Stimulated activated CD8-positive, alpha-beta memory T cell treated with anti-CD3 and anti-CD28 coated beads, Interleukin-2, amount 100 ng/mL, for 48 hours (primary cell): ENCODE results near the gene TANC1.
"Not testable (repeated sequence)": the region's sequence is repeated elsewhere in the genome, so short reads cannot be mapped to it uniquely, and the experiment has no call there.

ENCODE experiments used
- DNase-seq, 2 donors: peaks; one replicate each; pipeline ENCODE4 v3.0.0-alpha.2; 2020; ENCODE audit warnings: low read depth in 2 of 2

TANC1 gene

GRCh38 chr2:159029936-159030335 lies 61.5 kb downstream of the TANC1 start:
- no peak for DNase-seq

- DNase-seq = no peak
Measured at GRCh38 chr2:159030674-159031380, 62.4 kb downstream of the TANC1 start.

DNA sequence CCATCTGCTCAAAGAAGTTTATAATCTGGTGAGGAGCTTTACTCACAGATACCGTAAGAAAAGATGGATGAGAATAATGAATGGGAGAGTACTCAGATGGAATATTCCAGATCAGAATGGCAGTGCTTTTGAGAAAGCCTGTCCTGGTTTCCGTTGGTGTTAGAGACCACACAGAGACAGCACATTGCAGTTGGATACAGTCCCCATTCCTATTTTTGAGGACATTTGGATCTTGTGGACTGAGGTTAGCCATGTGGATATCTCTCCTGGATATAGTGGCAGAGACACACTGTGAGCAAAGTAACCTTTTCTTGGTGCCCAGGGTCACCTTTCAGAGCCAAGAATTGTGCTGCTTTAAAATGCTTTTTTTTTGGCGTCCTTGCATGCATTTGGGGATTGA lies 63.7 kb downstream of the TANC1 start:
- DNase-seq = no peak

DNA sequence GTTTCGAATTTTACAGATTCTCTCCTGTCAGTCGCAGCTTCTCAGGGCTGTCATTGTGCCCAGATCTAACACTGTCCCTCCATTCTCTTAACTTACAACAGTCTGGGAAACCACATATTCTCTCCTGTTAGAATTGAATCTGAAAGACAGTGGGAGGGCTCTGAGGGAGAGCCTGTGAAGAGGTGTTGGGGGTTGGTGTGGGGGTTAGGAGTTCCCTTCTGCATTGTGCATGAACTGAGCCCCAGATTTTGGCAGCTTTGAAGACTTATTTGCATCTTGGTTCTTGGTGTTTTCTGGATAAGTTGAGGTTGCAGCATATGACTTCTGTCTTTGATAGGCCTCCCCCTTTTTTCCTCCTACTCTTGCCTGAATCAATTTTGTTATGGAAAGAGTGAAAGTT lies 64.1 kb downstream of the TANC1 start:
- DNase-seq = no peak

- DNase-seq = no peak
Measured at GRCh38 chr2:159034713-159035112, 66.3 kb downstream of the TANC1 start.

GRCh38 chr2:159035790-159036411 lies 67.5 kb downstream of the TANC1 start:
- no peak for DNase-seq

GRCh38 chr2:159036461-159036860 lies 68.0 kb downstream of the TANC1 start:
- not testable (repeated sequence) for DNase-seq

DNA sequence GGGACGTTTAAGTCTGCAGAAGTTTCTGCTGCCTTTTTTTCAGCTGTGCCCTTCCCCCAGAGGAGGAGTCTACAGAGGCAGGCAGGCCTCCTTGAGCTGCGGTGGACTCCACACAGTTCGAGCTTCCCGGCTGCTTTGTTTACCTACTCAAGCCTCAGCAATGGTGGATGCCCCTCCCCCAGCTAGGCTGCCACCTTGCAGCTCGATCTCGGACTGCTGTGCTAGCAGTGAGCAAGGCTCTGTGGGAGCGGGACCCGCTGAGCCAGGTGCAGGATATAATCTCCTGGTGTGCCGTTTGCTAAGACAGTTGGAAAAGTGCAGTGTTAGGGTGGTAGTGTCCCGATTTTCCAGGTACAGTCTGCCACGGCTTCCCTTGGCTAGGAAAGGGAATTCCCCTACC lies 72.9 kb downstream of the TANC1 start:
- DNase-seq = not testable (repeated sequence)

DNA sequence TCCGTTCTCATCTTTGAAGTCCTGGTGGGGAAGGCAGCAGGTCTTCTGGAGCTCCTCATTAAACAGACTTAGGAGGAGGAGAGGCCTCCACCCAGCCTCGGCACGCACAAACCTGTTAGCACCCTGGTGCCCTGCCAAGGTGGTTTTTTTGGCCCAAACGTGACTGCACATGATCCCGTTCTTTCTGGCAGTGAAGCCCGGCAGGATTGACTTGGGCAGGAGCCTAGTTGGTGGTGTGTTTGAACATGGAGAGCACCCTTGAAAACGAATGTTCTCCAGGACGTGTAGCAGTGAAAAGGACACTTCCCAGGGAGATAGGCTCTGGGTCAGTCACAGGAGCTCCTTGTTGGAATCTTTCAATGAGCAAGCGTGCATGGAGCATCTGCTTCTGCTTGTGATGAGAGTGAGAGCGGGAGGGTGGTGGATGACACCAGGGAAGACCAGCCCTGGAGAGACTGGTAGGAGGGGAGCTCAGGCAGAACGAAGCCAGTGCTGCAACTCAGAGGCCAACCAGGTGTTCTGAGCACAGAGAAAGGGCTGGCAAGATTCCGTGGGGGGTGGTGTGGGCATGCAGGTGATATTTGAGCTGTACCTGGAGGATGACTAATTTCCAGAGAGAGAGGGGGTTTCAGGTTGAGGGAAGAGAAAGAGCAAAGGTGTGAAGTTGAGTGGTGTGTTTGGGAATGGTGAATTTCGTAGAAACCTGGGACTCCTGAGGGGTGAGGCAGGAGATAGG lies 73.8 kb downstream of the TANC1 start:
- no peak for DNase-seq

DNA sequence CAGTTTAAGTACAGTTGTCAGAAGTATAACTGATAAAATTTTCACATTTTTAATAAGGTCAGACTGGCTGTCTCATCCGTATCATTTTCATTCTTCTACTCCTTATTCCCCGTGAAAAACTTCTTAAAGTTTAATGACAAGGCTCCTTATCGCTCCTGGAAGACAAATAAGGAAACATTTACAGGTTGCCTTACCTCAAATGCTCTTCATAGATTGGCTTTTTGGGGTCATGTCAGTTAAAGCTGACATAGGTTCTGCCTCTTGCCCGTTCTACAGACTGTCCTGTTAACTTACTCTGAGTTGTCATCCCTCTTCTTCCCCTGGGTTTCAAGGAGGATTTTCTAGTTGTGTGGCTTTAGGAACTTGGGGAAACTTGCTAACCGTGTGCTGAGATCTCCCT lies 75.3 kb downstream of the TANC1 start:
- DNase-seq = no peak

DNA sequence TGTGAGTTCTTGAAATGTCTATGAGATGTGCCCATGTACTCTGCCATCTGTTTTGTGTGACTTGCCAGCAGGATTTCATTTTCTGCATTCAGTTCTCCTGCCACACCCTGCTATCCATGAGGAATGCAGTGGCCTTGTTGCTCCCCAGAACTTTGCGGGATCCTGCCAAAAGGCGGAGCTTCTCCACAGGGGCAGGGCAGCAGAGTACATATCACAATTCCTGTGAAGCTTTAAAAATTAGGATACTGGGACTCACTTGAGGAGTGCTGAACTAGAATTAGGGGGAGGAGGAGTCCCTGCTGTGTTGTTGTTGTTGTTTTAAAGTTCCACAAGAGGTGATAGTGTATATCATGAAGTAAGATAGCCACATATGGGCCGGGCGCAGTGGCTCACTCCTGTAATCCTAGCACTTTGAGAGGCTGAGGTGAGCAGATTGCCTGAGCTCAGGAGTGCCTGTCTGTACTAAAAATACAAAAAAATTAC lies 76.4 kb downstream of the TANC1 start:
- DNase-seq = no peak

DNA sequence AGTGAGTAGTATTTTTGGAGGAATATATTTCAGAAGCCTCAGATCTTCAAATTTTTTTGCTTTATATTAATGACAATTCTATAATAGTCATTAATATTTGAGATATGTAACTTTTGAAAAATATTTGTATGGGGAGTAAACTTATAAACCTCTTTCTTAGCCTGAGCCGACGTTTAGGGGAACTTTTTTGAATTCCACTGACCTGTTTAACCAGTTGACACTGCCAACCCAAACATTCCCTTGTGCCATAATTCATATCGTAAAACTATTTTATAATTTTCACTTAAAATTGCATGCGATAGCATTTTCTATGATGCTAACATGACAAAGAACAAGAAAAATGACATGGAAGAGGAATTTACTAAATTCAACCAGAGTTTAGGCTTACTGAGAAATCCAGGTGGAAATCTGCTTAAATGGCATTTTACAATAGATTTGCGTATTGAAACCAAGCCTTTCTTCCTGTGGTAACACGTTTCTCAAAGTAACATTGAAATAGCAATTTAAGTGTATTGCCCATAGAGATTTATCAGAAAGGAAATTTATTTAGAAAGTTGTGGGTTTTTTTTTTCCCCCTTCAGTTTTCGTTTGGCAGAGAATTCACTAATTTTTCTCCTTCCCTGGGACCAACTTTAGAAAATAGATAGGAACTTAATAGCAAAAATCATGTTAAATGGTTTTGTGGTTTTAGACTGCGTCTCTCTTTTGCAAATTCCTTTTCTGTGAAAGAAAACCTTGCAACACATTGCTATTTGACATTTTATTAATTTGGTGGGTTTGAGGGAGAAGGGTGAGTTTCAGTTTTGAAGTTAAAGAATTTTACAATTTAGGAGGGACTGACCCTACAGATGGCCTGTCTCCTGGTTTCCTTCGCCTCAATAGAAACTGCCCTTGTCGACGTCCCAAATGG lies 77.4 kb downstream of the TANC1 start:
- DNase-seq = no peak

DNA sequence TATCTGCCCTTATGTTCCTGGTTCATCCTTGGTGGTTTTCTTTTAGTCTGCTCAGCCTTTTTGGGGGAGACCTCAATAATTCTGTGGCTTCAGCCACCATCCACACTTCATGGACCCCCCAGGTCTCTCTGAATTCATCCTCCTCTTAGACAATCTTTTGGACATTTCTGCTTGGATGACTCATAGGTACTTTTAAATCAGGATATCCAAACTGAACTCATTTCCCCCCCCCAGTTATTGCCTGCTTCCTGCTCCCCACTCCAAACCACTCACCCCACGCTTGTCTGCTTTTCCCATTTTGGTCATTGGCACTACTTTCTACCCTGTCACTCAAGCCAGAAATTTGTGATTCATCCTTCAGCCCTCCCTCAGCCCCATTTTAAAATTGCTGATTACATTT lies 78.5 kb downstream of the TANC1 start:
- no peak for DNase-seq

- DNase-seq = no peak
Measured at GRCh38 chr2:159050426-159050825, 82.0 kb downstream of the TANC1 start.

GRCh38 chr2:159051133-159051532 lies 82.7 kb downstream of the TANC1 start:
- DNase-seq = no peak

GRCh38 chr2:159051661-159052060 lies 83.2 kb downstream of the TANC1 start:
- no peak for DNase-seq

GRCh38 chr2:159052157-159052601 lies 83.7 kb downstream of the TANC1 start:
- DNase-seq = no peak

DNA sequence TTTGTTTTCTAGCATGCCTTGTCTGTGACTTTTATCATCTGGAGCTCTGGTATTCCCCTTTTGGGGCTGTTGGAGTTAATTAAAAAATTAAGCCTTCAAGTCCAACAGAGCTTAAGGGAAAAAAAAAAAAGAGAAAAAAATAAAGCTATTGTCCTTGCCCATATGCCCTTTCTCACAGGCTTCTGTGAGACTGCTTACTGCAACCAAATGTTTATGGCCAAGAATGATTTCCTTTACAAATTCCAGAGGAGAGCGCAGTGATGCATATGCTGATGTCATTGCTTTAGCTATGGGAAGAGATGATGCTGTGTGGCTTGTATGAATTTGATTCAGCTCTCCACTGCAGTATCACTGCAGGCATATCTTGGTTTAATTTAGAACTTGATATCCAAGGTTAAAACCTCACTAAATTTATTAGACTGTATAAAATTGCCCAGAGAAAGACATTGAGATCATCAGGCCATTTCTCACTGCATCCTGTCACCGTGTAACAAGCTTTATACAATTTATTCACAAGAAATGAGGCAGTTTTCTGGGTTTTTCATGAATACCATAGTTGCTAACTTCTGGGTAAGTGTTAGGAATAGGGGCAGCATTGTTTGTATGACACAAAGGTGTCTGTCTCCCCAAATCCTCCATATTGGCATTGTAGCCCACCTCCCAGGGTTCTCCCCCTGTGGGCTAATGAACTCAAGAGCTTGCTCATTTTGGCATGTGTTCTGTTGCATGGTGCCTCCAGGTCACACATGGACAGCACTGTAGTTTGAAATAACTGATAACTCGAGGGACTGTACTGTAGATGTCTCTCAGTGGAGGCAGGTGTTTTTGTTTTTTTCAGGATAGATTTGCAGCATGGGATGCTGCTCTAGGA lies 85.0 kb downstream of the TANC1 start:
- no peak for DNase-seq

DNA sequence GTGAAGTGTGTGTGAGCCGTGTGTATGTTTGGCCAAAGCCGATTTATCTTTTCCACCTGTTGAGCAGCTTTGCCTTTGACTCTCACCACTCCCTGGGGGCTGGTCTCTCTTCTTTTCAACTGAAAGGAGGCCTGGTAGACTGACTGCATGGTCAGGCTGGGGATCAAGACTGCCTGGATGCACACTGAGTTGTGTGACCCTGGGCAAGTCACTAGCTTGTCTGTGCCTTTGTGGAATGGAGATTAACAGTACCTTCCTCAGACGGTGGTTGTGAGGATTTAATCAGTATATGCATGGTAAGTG lies 85.5 kb downstream of the TANC1 start:
- no peak for DNase-seq

DNA sequence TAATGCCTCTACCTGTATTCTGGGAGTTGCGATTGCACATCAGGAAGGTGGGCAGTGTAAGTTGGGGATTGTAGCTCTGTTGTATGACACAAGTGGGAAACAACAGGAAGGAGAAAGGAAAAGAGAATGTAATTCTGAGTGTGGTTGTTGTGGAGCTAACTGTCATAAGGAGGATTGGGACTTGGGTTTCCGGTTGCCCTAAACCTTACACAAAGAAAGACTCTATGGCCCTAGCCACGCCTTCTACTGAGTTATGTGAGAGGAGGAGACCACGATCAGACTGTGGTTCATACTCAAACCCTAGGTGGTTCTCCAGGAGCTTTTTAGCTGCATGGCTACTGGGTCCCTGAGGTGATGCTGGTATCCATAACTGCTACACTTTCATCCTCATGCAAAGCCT lies 86.5 kb downstream of the TANC1 start:
- DNase-seq = no peak

- DNase-seq = no peak
Measured at GRCh38 chr2:159060518-159060917, 92.1 kb downstream of the TANC1 start.
